Astrocyte of the spinal cord (primary cell): ENCODE data around the gene ASGR2.

Source experiments
- DNase-seq: peaks from one replicate; pipeline ENCODE4 v3.0.0; 2011; ENCODE audit warnings: low read depth, low spot score
- H3K4me3 ChIP-seq: 2 replicates; pipeline ENCODE4 v1.5.1; 2011; ENCODE audit warnings: low read depth, mild to moderate bottlenecking, low read length, moderate library complexity
- in situ Hi-C: cut with HindIII; loops from 2 replicates; pipeline ENCODE4 v1.10.0; 2017; ENCODE audit warnings: low sequenced_read_pairs
- TF ChIP-seq, protein P1 (sequence below): IDR thresholded peaks from 2 replicates; pipeline ENCODE4 v1.5.1; 2012; ENCODE audit warnings: low read depth, mild to moderate bottlenecking, low read length, inconsistent platforms

ASGR2 gene

DNA sequence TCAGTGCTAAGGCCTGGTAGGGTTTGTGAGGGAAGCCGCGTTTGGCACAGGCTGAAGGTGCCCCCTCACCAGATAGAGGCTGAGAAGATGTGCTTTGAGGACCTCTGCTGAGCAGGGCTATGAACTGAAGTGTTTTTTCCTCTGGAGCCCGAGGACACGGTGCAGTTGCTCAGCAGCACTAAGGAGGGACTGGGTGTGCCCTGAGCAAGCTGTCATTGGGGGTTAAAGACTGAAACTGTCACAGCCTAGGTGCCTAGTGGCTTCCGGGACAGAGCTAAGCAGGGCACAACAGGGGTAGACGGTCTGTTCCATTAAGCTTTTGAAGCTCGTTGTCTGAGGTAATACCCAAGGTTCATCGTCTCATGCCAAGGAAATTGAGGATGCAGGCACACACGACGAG is 24.8 kb upstream of the ASGR2 start:
- TF ChIP-seq, protein P1, sequence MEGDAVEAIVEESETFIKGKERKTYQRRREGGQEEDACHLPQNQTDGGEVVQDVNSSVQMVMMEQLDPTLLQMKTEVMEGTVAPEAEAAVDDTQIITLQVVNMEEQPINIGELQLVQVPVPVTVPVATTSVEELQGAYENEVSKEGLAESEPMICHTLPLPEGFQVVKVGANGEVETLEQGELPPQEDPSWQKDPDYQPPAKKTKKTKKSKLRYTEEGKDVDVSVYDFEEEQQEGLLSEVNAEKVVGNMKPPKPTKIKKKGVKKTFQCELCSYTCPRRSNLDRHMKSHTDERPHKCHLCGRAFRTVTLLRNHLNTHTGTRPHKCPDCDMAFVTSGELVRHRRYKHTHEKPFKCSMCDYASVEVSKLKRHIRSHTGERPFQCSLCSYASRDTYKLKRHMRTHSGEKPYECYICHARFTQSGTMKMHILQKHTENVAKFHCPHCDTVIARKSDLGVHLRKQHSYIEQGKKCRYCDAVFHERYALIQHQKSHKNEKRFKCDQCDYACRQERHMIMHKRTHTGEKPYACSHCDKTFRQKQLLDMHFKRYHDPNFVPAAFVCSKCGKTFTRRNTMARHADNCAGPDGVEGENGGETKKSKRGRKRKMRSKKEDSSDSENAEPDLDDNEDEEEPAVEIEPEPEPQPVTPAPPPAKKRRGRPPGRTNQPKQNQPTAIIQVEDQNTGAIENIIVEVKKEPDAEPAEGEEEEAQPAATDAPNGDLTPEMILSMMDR = no peak
- in situ Hi-C loops = no loop called here
- no peak for DNase-seq

DNA sequence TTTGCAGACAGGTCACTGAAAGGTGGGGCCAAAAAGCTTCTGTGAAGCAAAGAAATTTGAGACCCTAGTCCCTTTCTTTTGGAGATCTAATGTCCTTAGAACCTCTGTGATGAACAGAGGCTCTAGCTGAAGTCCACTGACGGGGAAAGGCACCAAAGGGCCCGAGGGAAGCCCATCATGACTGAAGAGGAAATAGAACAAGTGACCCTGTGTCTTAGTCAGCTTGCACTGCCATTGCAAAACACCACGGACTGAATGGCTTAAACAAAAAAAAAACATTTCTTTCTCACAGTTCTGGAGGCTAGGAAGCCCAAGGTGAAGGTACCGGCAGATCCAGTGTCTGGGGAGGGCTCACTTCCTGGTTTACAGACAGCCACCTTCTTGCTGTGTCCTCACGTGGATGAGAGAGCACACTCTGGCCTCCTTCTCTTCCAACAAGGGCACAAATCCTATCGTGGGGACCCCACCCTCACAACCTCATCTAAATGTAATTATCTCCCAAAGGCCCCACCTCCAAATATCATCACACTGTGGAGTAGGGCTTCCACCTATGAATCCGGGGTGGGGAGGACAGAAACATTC is 24.3 kb upstream of the ASGR2 start:
- DNase-seq = no peak
- in situ Hi-C loops = no loop called here
- TF ChIP-seq, protein P1 = no peak
- H3K4me3 ChIP-seq = no peak overlapping the region

More for the DNA sequence above, 24.8 kb upstream of the ASGR2 start:
- no peak overlapping the region for H3K4me3 ChIP-seq

DNA sequence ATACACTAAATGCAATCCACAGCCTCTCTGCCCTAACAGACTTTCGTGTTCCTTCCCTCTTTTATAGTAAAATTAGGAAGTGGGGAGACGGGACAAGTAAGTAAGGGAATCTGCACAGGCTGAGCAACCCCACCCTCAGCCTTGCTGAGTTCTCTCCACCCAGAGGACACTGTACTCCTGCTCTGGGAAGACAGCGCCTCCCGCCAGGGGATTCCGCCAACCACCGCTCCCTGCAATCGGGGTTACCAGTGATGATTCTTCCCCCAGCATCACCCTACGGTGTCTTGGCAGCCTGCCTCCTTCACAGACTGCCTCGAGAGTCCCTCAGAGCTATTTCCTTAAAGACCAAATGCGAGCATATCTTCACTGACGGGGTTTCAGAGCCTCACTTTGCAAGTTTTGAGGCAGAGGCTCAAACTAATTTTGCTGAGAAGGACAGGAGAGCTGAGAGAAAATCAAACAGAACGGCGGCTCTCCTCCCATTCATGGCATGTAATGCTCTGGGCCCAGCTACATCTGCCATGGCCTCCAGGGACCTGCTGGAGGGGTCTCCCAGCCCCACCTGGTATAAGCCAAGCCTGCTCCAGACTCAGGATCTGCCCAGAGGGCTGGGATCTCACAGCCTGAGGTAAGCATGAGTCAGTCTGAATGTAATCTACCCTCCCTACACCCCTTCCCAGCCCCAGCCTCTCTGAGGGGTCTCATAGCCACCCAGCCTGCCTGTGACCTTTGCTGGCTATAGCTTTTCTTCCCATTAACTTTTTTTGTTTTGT is 22.7 kb upstream of the ASGR2 start:
- in situ Hi-C loops = no loop called here
- DNase-seq = no peak
- no peak overlapping the region for H3K4me3 ChIP-seq
- TF ChIP-seq, protein P1 = no peak

DNA sequence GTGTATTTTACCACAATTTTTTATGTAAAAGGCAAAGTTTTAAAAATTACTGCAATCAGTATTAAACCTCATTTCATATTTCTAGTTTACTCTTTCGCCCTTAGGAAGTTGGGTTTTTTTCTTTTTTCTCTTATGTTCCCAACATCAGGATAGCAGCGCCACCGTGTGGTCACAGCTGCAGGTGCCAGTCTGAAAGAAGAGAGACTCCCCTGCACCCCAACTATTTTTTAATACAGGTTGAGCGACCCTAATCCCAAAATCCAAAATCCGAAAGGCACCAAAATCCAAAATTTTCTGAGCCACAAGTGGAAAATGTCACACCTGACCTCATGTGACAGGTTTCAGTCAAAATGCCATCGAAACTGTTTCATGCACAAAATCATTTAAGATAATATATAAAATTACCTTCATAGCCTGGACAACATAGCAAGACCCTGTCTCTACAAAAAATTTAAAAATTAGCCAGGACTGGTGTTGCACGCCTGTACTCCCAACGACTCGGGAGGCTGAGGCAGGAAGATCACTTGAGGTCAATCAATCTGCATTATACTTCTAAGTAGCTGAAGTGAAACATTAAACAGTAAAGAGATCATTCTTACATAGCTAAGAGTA is 21.8 kb upstream of the ASGR2 start:
- peak; percentile 66 for DNase-seq
- in situ Hi-C loops = no loop called here
- TF ChIP-seq, protein P1 = peak; percentile 94
- no peak overlapping the region for H3K4me3 ChIP-seq

DNA sequence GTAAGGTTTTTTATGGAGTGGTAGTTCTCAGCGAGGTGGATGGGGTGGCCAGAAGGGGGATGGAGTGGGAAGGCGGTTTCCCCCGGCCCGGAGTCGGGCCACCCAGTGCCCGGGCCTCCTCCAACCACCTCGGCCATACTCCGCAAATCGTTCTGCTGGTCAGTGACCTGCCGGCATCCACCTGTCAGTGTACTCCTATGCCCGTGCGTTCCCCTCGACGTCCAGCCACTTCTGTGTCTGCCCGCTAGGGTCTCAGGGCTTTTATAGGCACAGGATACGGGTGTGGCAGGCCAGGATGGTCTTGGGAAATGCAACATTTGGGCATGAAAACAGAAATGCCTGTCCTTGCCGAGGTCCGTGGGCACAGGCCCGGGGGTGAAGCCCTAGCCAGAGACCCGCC is 19.3 kb upstream of the ASGR2 start:
- no peak overlapping the region for H3K4me3 ChIP-seq
- TF ChIP-seq, protein P1 = no peak
- in situ Hi-C loops = no loop called here
- no peak for DNase-seq

DNA sequence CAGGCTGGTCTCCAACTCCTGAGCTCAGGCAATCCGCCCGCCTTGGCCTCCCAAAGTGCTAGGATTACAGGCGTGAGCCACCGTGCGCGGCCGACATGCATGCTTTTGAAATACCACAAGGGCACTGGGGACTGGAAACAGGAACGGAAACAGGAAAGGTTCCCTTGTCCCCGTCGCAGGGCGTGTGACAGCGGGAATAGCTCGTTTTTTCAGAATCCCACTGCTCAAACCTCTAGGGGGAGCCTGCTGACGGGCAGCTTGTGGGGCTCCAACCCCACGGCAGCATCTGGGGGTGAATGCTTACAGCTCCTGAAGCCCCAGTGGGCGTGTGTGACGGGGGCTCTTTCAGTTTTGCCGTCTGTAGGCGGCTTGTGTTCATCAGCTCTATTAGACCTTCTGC is 18.8 kb upstream of the ASGR2 start:
- no peak overlapping the region for H3K4me3 ChIP-seq
- no peak for DNase-seq
- in situ Hi-C loops = no loop called here
- TF ChIP-seq, protein P1 = peak; percentile 37
